ENCODE data around the gene SFXN3. TPM values are rescaled to one million over a fixed set of nuclear protein-coding genes. Genes with fewer than 3 reads are reported as not detected.

Gene SFXN3
- polyA plus RNA-seq, 3 donors = 21.3 to 152 (median 24.2) TPM

DNA sequence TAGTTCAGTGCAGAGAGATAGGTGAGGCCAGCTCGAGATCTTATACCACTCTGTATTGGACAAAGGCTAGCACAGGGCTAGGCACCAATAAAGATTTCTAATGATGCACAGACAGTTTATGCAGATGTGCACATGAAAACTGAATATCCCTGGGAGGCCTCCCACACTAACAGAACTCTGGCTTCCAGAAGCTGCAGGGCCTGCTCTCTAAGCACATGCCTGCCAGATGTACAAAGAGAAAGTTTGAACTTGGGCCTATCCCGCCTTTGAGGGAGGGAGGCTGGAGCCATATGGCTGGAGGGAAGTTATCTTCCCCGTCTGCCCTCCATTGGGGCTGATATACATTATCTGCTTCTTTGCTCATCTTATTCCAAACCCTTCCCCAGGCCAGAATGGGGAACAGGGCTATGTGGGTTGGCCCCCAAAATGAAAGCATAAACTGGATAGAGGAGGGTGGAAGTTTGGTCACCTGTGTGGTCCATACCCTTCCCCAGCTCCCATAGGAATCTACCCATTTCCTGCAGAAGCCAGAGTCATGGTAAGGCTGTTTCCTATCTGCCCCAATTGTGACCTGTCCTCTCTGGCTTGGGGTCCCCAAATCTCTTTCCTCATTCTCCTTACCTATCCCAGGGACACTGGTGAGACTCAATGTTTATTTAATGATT, 34.6 kb downstream of the SFXN3 start:
- H3K4me3 ChIP-seq (replicated peaks in 1 of 3; ENCODE audit: low read depth in 2 of 3, low read length in 3 of 3) = peak overlapping the region in 2 of 3 experiments; percentile 28 to 81
- peak overlapping the region; percentile 38 for H3K9ac ChIP-seq (ENCODE audit: insufficient read depth, low read length, poor library complexity, severe bottlenecking)
- no peak overlapping the region for H2AFZ ChIP-seq (ENCODE audit: insufficient read depth, low read depth, low read length, poor library complexity, severe bottlenecking)
- peaks cover 63 to 80% of the 10 kb centered on the region in 2 donors for H3K4me1 ChIP-seq (ENCODE audit: control insufficient read depth in 1 of 2, insufficient read depth in 2 of 2, low read length in 2 of 2)
- Mint-ChIP-seq H3K36me3 (peaks cover 5 to 31% of the 10 kb centered on the region in 2 donors), H3K9me3 (peaks cover 0 to 12% (median 2%) of the 10 kb centered on the region in 7 donors), H3K4me1 (peaks cover 64% of the 10 kb centered on the region), H3K27ac (peak overlapping the region in 5 of 7 donors; percentile 43 to 70 (median 51)), H3K4me3 (peak overlapping the region; percentile 84 to 88), H3K27me3 (ENCODE audit: low read depth in 3 of 3) (peaks cover 58 to 67% (median 60%) of the 10 kb centered on the region in 3 donors)
- H3K9me3 ChIP-seq (replicated peaks in 1 of 2; ENCODE audit: control insufficient read depth in 1 of 2, insufficient read depth in 1 of 2, low read length in 2 of 2) = no peaks in the 10 kb centered on the region
- no peaks in the 10 kb centered on the region for H3K79me2 ChIP-seq (ENCODE audit: insufficient read depth, low read length)
- TF ChIP-seq, protein P1, sequence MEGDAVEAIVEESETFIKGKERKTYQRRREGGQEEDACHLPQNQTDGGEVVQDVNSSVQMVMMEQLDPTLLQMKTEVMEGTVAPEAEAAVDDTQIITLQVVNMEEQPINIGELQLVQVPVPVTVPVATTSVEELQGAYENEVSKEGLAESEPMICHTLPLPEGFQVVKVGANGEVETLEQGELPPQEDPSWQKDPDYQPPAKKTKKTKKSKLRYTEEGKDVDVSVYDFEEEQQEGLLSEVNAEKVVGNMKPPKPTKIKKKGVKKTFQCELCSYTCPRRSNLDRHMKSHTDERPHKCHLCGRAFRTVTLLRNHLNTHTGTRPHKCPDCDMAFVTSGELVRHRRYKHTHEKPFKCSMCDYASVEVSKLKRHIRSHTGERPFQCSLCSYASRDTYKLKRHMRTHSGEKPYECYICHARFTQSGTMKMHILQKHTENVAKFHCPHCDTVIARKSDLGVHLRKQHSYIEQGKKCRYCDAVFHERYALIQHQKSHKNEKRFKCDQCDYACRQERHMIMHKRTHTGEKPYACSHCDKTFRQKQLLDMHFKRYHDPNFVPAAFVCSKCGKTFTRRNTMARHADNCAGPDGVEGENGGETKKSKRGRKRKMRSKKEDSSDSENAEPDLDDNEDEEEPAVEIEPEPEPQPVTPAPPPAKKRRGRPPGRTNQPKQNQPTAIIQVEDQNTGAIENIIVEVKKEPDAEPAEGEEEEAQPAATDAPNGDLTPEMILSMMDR (IDR thresholded peaks at IDR 0.05) = peak; percentile 7
- H4K20me1 ChIP-seq (ENCODE audit: insufficient read depth, low read length) = no peaks in the 10 kb centered on the region
- no peak for DNase-seq
- H3K36me3 ChIP-seq (replicated peaks in 1 of 2; ENCODE audit: control insufficient read depth in 1 of 2, insufficient read depth in 2 of 2, low read length in 2 of 2) = no peaks in the 10 kb centered on the region
- intact Hi-C loops (cut with micrococcal nuclease) = no loop called here
- H3K4me2 ChIP-seq (replicated peaks; ENCODE audit: extremely low read depth, low read length, poor library complexity, severe bottlenecking) = peak overlapping the region; percentile 88
- H3K27me3 ChIP-seq (ENCODE audit: control insufficient read depth in 2 of 2, insufficient read depth in 2 of 2, low read length in 2 of 2) = peaks cover 10 to 63% of the 10 kb centered on the region in 2 donors
- 67% methylated on average over 1 of the region's 3 CpGs for WGBS (ENCODE audit: insufficient coverage)
- H3K27ac ChIP-seq (ENCODE audit: low read depth in 1 of 2, low read length in 2 of 2) = no peak overlapping the region

DNA sequence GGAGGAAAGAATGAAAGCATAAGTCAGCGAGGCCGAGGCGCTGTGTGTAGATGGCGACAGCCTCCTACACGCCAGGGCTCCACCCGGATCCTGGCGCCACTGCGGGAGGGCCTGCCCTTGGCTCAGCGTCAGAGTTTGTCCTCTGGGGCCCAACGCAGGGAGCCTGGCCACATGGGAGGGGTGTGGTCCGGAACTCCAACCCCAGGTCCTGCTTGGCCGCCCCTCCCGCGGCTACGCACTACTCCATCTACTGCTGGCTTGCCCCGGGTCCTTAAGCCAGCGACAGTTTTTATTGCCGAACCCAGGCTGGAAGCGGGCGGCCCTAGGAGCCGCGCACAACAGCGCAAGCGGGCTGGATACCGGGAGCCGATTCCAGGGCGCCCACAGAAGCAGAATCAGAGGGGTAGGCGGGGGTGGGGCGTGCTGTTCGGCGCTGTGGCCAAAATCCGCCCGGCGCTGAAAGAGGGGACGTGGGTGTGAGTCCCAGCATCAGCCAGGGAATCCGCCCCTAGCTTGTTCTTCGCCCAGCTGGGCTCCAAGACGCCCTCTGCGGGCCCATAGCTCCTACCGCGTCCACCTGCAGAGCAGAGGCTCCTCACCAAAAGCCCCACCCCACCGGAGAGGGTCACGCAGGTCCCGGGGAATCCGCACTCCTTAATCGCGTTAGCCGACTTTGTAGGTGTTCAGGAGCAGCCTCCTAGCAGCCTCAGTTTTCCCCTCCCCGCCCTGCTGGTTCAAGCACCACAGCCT, 35.3 kb downstream of the SFXN3 start:
- intact Hi-C loops (cut with micrococcal nuclease) = no loop called here
- Histone ChIP-seq H3K9me3 (replicated peaks in 1 of 2; ENCODE audit: control insufficient read depth in 1 of 2, insufficient read depth in 1 of 2, low read length in 2 of 2) (no peaks in the 10 kb centered on the region), H3K4me3 (replicated peaks in 1 of 3; ENCODE audit: low read depth in 2 of 3, low read length in 3 of 3) (peak overlapping the region; percentile 3 to 81 (median 28)), H3K4me1 (ENCODE audit: control insufficient read depth in 1 of 2, insufficient read depth in 2 of 2, low read length in 2 of 2) (peaks cover 66 to 80% of the 10 kb centered on the region in 2 donors), H3K79me2 (ENCODE audit: insufficient read depth, low read length) (no peaks in the 10 kb centered on the region), H4K20me1 (ENCODE audit: insufficient read depth, low read length) (no peaks in the 10 kb centered on the region), H3K27ac (ENCODE audit: low read depth in 1 of 2, low read length in 2 of 2) (no peak overlapping the region), H3K27me3 (ENCODE audit: control insufficient read depth in 2 of 2, insufficient read depth in 2 of 2, low read length in 2 of 2) (peaks cover 10 to 63% of the 10 kb centered on the region in 2 donors), H3K4me2 (replicated peaks; ENCODE audit: extremely low read depth, low read length, poor library complexity, severe bottlenecking) (peak overlapping the region; percentile 88), H3K9ac (ENCODE audit: insufficient read depth, low read length, poor library complexity, severe bottlenecking) (peak overlapping the region; percentile 38), H2AFZ (ENCODE audit: insufficient read depth, low read depth, low read length, poor library complexity, severe bottlenecking) (peak overlapping the region; percentile 65), H3K36me3 (replicated peaks in 1 of 2; ENCODE audit: control insufficient read depth in 1 of 2, insufficient read depth in 2 of 2, low read length in 2 of 2) (no peaks in the 10 kb centered on the region)
- Mint-ChIP-seq H3K4me1 (peaks cover 71% of the 10 kb centered on the region), H3K9me3 (peaks cover 0 to 12% (median 2%) of the 10 kb centered on the region in 7 donors), H3K27me3 (ENCODE audit: low read depth in 3 of 3) (peaks cover 58 to 65% (median 60%) of the 10 kb centered on the region in 3 donors), H3K36me3 (peaks cover 5 to 31% of the 10 kb centered on the region in 2 donors), H3K4me3 (peak overlapping the region; percentile 84 to 88), H3K27ac (peak overlapping the region in 6 of 7 donors; percentile 57 to 87 (median 73))
- WGBS (ENCODE audit: insufficient coverage) = 3% methylated on average over 48 of the region's 49 CpGs
- DNase-seq = peak; percentile 48 to 77 (median 55)
- TF ChIP-seq, protein P1 (IDR thresholded peaks at IDR 0.05) = no peak
